Osteoblast (primary cell): ENCODE results near the gene SURF2. TPM values are rescaled to one million over a fixed set of nuclear protein-coding genes. Genes with fewer than 3 reads are reported as not detected.
"Not testable (repeated sequence)": the region's sequence is repeated elsewhere in the genome, so short reads cannot be mapped to it uniquely, and the experiment has no call there.

ENCODE experiments used
- DNase-seq: peaks from one replicate; pipeline ENCODE4 v3.0.0; 2011; ENCODE audit warnings: low spot score, mixed read lengths; ENCODE audit not compliant: insufficient read length; ENCODE audit errors: missing footprints
- H2AFZ ChIP-seq: 2 replicates; pipeline ENCODE4 v1.6.0; 2011; ENCODE audit warnings: mild to moderate bottlenecking, low read length
- H3K27ac ChIP-seq: 2 replicates; pipeline ENCODE4 v1.5.1; 2011; ENCODE audit warnings: mild to moderate bottlenecking, low read depth, low read length, moderate library complexity
- H3K27me3 ChIP-seq: 2 replicates; pipeline ENCODE4 v1.6.0; 2012; ENCODE audit warnings: mild to moderate bottlenecking, control low read depth, inconsistent platforms, low read length, moderate library complexity; ENCODE audit not compliant: insufficient read depth
- H3K36me3 ChIP-seq: 2 replicates; pipeline ENCODE4 v1.5.1; 2011; ENCODE audit warnings: mild to moderate bottlenecking, low read length, control low read depth, moderate library complexity; ENCODE audit not compliant: insufficient read depth
- H3K4me1 ChIP-seq: 2 replicates; pipeline ENCODE4 v1.5.1; 2011; ENCODE audit warnings: mild to moderate bottlenecking, low read length, control low read depth, moderate library complexity; ENCODE audit not compliant: insufficient read depth
- H3K4me2 ChIP-seq: 2 replicates; pipeline ENCODE4 v1.6.0; 2011; ENCODE audit warnings: mild to moderate bottlenecking, low read length; ENCODE audit not compliant: insufficient read depth
- H3K4me3 ChIP-seq: fragments of 200-600 bp; sonication (generic); 3 replicates; pipeline ENCODE4 v1.5.1; 2012; ENCODE audit warnings: mild to moderate bottlenecking, low read length, inconsistent platforms; ENCODE audit not compliant: insufficient read depth
- H3K79me2 ChIP-seq: 2 replicates; pipeline ENCODE4 v1.6.0; 2012; ENCODE audit warnings: mild to moderate bottlenecking, low read length, control low read depth, inconsistent platforms; ENCODE audit not compliant: insufficient read depth
- H3K9me3 ChIP-seq: 2 replicates; pipeline ENCODE4 v1.5.1; 2011; ENCODE audit warnings: low read depth, low read length, control low read depth
- H4K20me1 ChIP-seq: 2 replicates; pipeline ENCODE4 v1.6.0; 2012; ENCODE audit warnings: mild to moderate bottlenecking, low read length, control low read depth; ENCODE audit not compliant: insufficient read depth
- total RNA-seq: library from RNA; depleted of rRNA; stranded (reverse); fragments of >200 nt; gene quantifications from 2 replicates; pipeline ENCODE4 v1.2.3, GENCODE V29; 2012
- TF ChIP-seq, protein P1 (sequence below): IDR thresholded peaks from 2 replicates; pipeline ENCODE4 v1.5.1; 2011; ENCODE audit warnings: mild to moderate bottlenecking, low read depth, low read length, moderate library complexity; ENCODE audit errors: extremely low read depth

Gene SURF2
- total RNA-seq, 1 donor: 15.2 TPM

GRCh38 chr9:133375116-133375723 is 18.9 kb downstream of the SURF2 start:
- Histone ChIP-seq H4K20me1 (peaks cover 47% of the 10 kb centered on the region), H3K79me2 (peaks cover 57% of the 10 kb centered on the region), H2AFZ (no peak overlapping the region), H3K4me1 (peaks cover 45% of the 10 kb centered on the region), H3K4me3 (peak overlapping the region; percentile 96), H3K9me3 (no peaks in the 10 kb centered on the region), H3K27ac (peak overlapping the region; percentile 93), H3K27me3 (no peaks in the 10 kb centered on the region), H3K36me3 (peaks cover 29% of the 10 kb centered on the region), H3K4me2 (peak overlapping the region; percentile 95)
- TF ChIP-seq, protein P1, sequence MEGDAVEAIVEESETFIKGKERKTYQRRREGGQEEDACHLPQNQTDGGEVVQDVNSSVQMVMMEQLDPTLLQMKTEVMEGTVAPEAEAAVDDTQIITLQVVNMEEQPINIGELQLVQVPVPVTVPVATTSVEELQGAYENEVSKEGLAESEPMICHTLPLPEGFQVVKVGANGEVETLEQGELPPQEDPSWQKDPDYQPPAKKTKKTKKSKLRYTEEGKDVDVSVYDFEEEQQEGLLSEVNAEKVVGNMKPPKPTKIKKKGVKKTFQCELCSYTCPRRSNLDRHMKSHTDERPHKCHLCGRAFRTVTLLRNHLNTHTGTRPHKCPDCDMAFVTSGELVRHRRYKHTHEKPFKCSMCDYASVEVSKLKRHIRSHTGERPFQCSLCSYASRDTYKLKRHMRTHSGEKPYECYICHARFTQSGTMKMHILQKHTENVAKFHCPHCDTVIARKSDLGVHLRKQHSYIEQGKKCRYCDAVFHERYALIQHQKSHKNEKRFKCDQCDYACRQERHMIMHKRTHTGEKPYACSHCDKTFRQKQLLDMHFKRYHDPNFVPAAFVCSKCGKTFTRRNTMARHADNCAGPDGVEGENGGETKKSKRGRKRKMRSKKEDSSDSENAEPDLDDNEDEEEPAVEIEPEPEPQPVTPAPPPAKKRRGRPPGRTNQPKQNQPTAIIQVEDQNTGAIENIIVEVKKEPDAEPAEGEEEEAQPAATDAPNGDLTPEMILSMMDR: no peak
- peak; percentile 92 for DNase-seq

- TF ChIP-seq, protein P1: no peak
- Histone ChIP-seq H3K79me2 (peaks cover 49% of the 10 kb centered on the region), H3K4me1 (peaks cover 38% of the 10 kb centered on the region), H3K36me3 (peaks cover 22% of the 10 kb centered on the region), H3K27ac (peak within 1 kb of the TSS; percentile 93), H3K9me3 (no peaks in the 10 kb centered on the region), H3K4me2 (peak within 1 kb of the TSS; percentile 95), H4K20me1 (peaks cover 39% of the 10 kb centered on the region), H3K27me3 (no peaks in the 10 kb centered on the region), H3K4me3 (peak within 1 kb of the TSS; percentile 96), H2AFZ (peak within 1 kb of the TSS; percentile 90)
- DNase-seq: peak; percentile 100
These were observed 19.6 kb downstream of the SURF2 start, which contains the start of the genes STKLD1 and SURF4 for GRCh38 chr9:133375724-133376654. STKLD1 (plus strand) TSS chr9:133376366; CDS start chr9:133376474, 108 bp downstream. SURF4 (minus strand) TSS chr9:133376060; CDS start chr9:133375969, 91 bp downstream.

GRCh38 chr9:133377280-133377679 is 20.9 kb downstream of the SURF2 start:
- peak overlapping the region; percentile 90 for H3K4me2 ChIP-seq
- H2AFZ ChIP-seq, H3K27ac ChIP-seq, H3K9me3 ChIP-seq, H3K27me3 ChIP-seq, DNase-seq, H3K4me3 ChIP-seq: not testable (repeated sequence)
- H3K79me2 ChIP-seq: peaks cover 36% of the 10 kb centered on the region
- H3K36me3 ChIP-seq: peaks cover 16% of the 10 kb centered on the region
- H4K20me1 ChIP-seq: peaks cover 26% of the 10 kb centered on the region
- peaks cover 25% of the 10 kb centered on the region for H3K4me1 ChIP-seq

- TF ChIP-seq, protein P1: no peak
- peak; percentile 47 for DNase-seq
- Histone ChIP-seq H3K9me3 (no peaks in the 10 kb centered on the region), H3K27me3 (no peaks in the 10 kb centered on the region), H2AFZ (no peak overlapping the region), H3K36me3 (peaks cover 11% of the 10 kb centered on the region), H4K20me1 (peaks cover 21% of the 10 kb centered on the region), H3K79me2 (peaks cover 31% of the 10 kb centered on the region), H3K4me3 (no peak overlapping the region), H3K27ac (no peak overlapping the region), H3K4me1 (peaks cover 20% of the 10 kb centered on the region), H3K4me2 (no peak overlapping the region)
These were observed 21.4 kb downstream of the SURF2 start for GRCh38 chr9:133377721-133378216.
